Esophagus muscularis mucosa (tissue), 4 donors: ENCODE results near the gene MARK2. TPM values are rescaled to one million over a fixed set of nuclear protein-coding genes. Genes with fewer than 3 reads are reported as not detected.

Source experiments
- DNase-seq: peaks from one replicate; pipeline ENCODE4 v3.0.0-alpha.2; 2017; ENCODE audit errors: extremely low spot score
- H3K27ac ChIP-seq, 4 donors: fragments of 200-600 bp; sonication (generic); replicated peaks in 1 of 4; 1 replicate in 3 of 4; 2 replicates in 1 of 4; pipeline ENCODE4 v1.5.1; 2016 to 2019; ENCODE audit warnings: mild to moderate bottlenecking in 1 of 4
- H3K27me3 ChIP-seq, 4 donors: fragments of 200-600 bp; sonication (generic); one replicate each; pipeline versions ENCODE4 v1.5.1 to v1.6.0; 2016 to 2019
- H3K36me3 ChIP-seq, 4 donors: fragments of 200-600 bp; sonication (generic); one replicate each; pipeline ENCODE4 v1.5.1; 2016 to 2019
- H3K4me1 ChIP-seq, 4 donors: fragments of 200-600 bp; sonication (generic); one replicate each; pipeline ENCODE4 v1.5.1; 2016 to 2019
- H3K4me3 ChIP-seq, 4 donors: fragments of 200-600 bp; sonication (generic); 1 replicate in 2 of 4; 2 replicates in 2 of 4; pipeline ENCODE4 v1.5.1; 2016 to 2019; ENCODE audit warnings: mild to moderate bottlenecking in 4 of 4, moderate library complexity in 1 of 4
- H3K9me3 ChIP-seq, 4 donors: fragments of 200-600 bp; sonication (generic); 1 replicate in 3 of 4; 2 replicates in 1 of 4; pipeline ENCODE4 v1.5.1; 2016 to 2019
- EP300 ChIP-seq: sonication (generic); formaldehyde crosslinking; IDR thresholded peaks from one replicate; pipeline ENCODE4 v1.6.1; 2017; ENCODE audit warnings: antibody characterized with exemption
- POLR2A ChIP-seq: fragments of 450-650 bp; IDR thresholded peaks from one replicate; pipeline ENCODE4 v1.6.1; 2017; ENCODE audit warnings: antibody characterized with exemption, moderate library complexity, mild to moderate bottlenecking, low read depth
- POLR2AphosphoS5 ChIP-seq, 2 donors: sonication (generic); formaldehyde crosslinking; IDR thresholded peaks; one replicate each; pipeline ENCODE4 v1.6.1; 2017; ENCODE audit warnings: antibody characterized with exemption in 2 of 2
- WGBS: methylation state at CpG from one replicate; pipeline ENCODE4 v1.1.5; 2018; 5-methylcytosine and 5-hydroxymethylcytosine counted together
- intact Hi-C: fragments of 100-400 bp; cut with DNase I; formaldehyde crosslinking; loops from one replicate; pipeline ENCODE4 v1.15.1; 2023
- total RNA-seq, 4 donors: library from RNA; depleted of rRNA; stranded (reverse); fragments of >200 nt; gene quantifications; one replicate each; pipeline versions ENCODE4 v1.1.0 to v1.2.1, GENCODE V29; 2016
- TF ChIP-seq, protein P1 (sequence below), 3 experiments: fragments of 200-600 bp in 2 of 3; fragments of 450-650 bp in 1 of 3; sonication (generic) in 2 of 3; IDR thresholded peaks; one replicate each; pipeline ENCODE4 v1.5.1; 2017 to 2019; ENCODE audit warnings: antibody characterized with exemption in 3 of 3, mild to moderate bottlenecking in 2 of 3, moderate library complexity in 1 of 3

MARK2 gene
- total RNA-seq, 4 donors from 2014 or later, result 21.5 to 38.1 (median 30.6) TPM

DNA sequence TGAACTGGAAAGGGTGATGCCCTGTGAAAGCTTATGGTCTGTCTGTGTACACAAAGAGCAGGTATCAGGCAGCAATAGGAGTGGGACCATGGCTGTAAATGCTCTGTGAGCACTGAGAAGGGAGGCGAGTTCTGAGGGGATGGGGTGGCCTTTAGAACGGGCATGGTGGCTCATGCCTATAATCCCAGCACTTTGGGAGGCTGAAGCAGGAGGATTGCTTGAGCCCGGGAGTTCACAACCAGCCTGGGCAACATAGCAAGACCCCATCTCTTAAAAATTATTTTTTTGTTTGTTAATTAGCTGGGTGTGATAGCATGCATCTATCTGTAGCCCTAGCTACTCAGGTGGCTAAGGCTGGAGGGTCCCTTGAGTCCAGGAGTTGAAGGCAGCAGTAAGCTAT, 22.2 kb upstream of the MARK2 start:
- intact Hi-C loops, result no loop called here
- 100% methylated on average over 3 of the region's 3 CpGs for WGBS
- Histone ChIP-seq H3K4me3 (no peak overlapping the region), H3K27me3 (no peaks in the 10 kb centered on the region), H3K9me3 (no peaks in the 10 kb centered on the region), H3K27ac (no peak overlapping the region), H3K36me3 (peaks cover 34 to 55% (median 49%) of the 10 kb centered on the region in 4 donors), H3K4me1 (peaks cover 17 to 46% (median 36%) of the 10 kb centered on the region in 4 donors)
- TF ChIP-seq EP300 (no peak), POLR2A (no peak), POLR2AphosphoS5 (IDR thresholded peaks at IDR 0.05) (no peak)
- TF ChIP-seq, protein P1, sequence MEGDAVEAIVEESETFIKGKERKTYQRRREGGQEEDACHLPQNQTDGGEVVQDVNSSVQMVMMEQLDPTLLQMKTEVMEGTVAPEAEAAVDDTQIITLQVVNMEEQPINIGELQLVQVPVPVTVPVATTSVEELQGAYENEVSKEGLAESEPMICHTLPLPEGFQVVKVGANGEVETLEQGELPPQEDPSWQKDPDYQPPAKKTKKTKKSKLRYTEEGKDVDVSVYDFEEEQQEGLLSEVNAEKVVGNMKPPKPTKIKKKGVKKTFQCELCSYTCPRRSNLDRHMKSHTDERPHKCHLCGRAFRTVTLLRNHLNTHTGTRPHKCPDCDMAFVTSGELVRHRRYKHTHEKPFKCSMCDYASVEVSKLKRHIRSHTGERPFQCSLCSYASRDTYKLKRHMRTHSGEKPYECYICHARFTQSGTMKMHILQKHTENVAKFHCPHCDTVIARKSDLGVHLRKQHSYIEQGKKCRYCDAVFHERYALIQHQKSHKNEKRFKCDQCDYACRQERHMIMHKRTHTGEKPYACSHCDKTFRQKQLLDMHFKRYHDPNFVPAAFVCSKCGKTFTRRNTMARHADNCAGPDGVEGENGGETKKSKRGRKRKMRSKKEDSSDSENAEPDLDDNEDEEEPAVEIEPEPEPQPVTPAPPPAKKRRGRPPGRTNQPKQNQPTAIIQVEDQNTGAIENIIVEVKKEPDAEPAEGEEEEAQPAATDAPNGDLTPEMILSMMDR (IDR thresholded peaks at IDR 0.05), result no peak
- DNase-seq, result no peak

DNA sequence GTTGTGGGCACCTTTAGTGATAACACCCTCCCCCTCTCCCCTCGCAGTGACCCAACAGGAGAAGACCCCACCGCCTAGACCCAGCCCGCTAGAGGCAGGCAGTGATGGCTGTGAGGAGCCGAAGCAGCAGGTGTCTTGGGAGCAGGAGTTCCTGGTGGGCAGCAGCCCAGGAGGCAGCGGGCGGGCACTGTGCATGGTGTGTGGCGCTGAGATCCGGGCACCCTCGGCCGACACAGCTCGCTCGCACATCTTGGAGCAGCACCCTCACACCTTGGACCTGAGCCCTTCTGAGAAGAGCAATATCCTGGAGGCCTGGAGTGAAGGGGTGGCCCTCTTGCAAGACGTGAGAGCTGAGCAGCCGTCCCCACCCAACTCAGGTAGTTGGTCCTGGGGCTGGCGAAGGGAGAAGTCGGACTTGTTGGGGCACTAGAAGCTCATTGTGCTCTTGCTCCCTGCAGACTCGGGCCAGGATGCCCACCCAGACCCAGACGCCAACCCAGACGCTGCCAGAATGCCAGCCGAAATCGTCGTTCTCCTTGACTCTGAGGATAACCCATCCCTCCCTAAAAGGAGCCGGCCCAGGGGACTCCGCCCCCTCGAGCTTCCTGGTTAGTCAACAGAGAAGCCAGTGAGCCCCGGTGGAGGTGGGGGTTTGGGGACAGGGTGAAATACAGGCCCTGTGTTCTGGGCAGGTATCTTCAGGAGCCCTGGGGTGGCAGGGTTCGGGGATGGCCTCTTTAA, 21.0 kb upstream of the MARK2 start:
- H3K9me3 ChIP-seq, result no peaks in the 10 kb centered on the region
- intact Hi-C loops, result no loop called here
- H3K27me3 ChIP-seq, result no peaks in the 10 kb centered on the region
- DNase-seq, result no peak
- peaks cover 12 to 34% (median 25%) of the 10 kb centered on the region in 4 donors for H3K4me1 ChIP-seq
- WGBS, result 86% methylated on average over 15 of the region's 27 CpGs
- H3K27ac ChIP-seq, result no peak overlapping the region
- no peak overlapping the region for H3K4me3 ChIP-seq
- H3K36me3 ChIP-seq, result peaks cover 46 to 67% (median 61%) of the 10 kb centered on the region in 4 donors
- TF ChIP-seq POLR2A, result no peak
- no peak for TF ChIP-seq POLR2AphosphoS5 (IDR thresholded peaks at IDR 0.05)
- TF ChIP-seq, protein P1 (IDR thresholded peaks at IDR 0.05), result no peak
- no peak for TF ChIP-seq EP300

DNA sequence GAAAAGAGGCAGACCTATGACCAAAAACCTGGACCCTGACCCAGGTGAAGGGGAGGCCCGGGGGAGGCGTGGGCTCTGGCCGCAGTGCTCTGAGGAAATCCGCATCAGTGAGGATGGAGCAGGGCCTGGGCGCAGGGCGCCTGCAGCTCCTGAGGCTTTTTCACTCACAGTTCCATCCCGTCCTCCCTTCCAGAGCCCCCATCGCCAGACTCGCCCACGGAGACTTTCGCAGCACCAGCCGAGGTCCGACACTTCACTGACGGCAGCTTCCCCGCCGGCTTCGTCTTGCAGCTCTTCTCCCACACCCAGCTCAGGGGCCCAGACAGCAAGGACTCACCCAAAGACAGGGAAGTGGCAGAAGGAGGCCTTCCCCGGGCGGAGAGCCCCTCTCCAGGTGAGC, 20.3 kb upstream of the MARK2 start:
- peaks cover 12 to 34% (median 25%) of the 10 kb centered on the region in 4 donors for H3K4me1 ChIP-seq
- 93% methylated on average over 17 of the region's 19 CpGs for WGBS
- no peak overlapping the region for H3K27ac ChIP-seq
- intact Hi-C loops, result no loop called here
- H3K27me3 ChIP-seq, result no peaks in the 10 kb centered on the region
- no peak for DNase-seq
- H3K4me3 ChIP-seq, result no peak overlapping the region
- no peaks in the 10 kb centered on the region for H3K9me3 ChIP-seq
- no peak for TF ChIP-seq POLR2AphosphoS5 (IDR thresholded peaks at IDR 0.05)
- TF ChIP-seq, protein P1 (IDR thresholded peaks at IDR 0.05), result no peak
- TF ChIP-seq POLR2A, result no peak
- TF ChIP-seq EP300, result no peak
- peaks cover 53 to 74% (median 68%) of the 10 kb centered on the region in 4 donors for H3K36me3 ChIP-seq

DNA sequence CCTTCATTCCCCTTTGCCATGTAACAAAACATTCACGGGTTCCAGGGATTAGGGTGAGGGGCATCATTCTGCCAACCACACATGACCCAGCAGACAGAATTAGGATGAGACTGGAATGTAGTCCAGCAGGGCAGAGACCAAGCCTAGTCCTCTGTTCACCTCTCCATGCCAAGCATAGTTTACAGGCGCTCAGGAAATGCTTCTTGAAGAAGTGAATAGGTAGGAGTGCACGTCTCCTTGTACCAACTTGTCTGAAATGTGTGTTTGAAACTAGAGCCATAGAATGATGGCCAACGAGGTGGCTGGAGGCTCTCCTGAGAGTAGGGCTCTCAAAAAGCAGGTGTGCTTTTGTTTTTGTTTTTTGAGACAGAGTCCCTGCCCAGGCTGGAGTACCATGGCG, 17.5 kb upstream of the MARK2 start:
- TF ChIP-seq, protein P1 (IDR thresholded peaks at IDR 0.05), result no peak
- no peak for TF ChIP-seq POLR2AphosphoS5 (IDR thresholded peaks at IDR 0.05)
- TF ChIP-seq EP300, result no peak
- no peak for TF ChIP-seq POLR2A
- H3K36me3 ChIP-seq, result peaks cover 65 to 97% (median 94%) of the 10 kb centered on the region in 4 donors
- H3K27ac ChIP-seq, result no peak overlapping the region
- no peaks in the 10 kb centered on the region for H3K27me3 ChIP-seq
- intact Hi-C loops, result no loop called here
- H3K9me3 ChIP-seq, result no peaks in the 10 kb centered on the region
- no peak overlapping the region for H3K4me3 ChIP-seq
- WGBS, result 87% methylated on average over 5 of the region's 5 CpGs
- H3K4me1 ChIP-seq, result peaks cover 0 to 7% (median 4%) of the 10 kb centered on the region in 4 donors
- no peak for DNase-seq
